Heart left ventricle (tissue), 13 donors: Measurements from ENCODE around the gene B4GAT1.

Source experiments
- CTCF ChIP-seq, 12 donors: fragments of 200-600 bp; sonication (generic) in 4 of 12; IDR thresholded peaks; one replicate each; pipeline versions ENCODE4 v1.5.0 to v1.8.0; 2018 to 2022; ENCODE audit warnings: antibody characterized with exemption in 12 of 12, mild to moderate bottlenecking in 5 of 12
- POLR2A ChIP-seq, 2 donors: fragments of 450-650 bp; IDR thresholded peaks; one replicate each; pipeline ENCODE4 v1.6.1; 2017; ENCODE audit warnings: antibody characterized with exemption in 2 of 2, mild to moderate bottlenecking in 2 of 2, moderate library complexity in 2 of 2
- donor health status: ischemic (EF 13 %, LVEDD 7.1; RV severe dilation, severe dysfunction).
- donor health status: DM: no; HTN: yes; CAD: no.
- donor health status: DM: no; HTN: no; CAD: no.
- donor health status: ischemic (EF 25% LVEDD 6.9; RV normal size, moderate dysfunction).
- donor health status: ischemic (EF 25% LVEDD 5.7; RV mildly dilated, moderate dysfunction).
- donor health status: ischemic (EF 35%, LVEDD 5.7; RV mildly dilated, moderate dysfunction).
- donor health status: nonischemic (EF 11% LVEDD 7.7; RV severe dilation, severe dysfunction).
- donor health status: DM: yes; HTN: yes; CAD: no.
- donor health status: PGD.
- donor health status: ischemic (EF 29% LVEDD 5.4; RV normal size, mild dysfunction).
- donor health status: nonischemic (EF 23%, LVEDD 6.1; RV moderate dilation, normal function).

- TF ChIP-seq CTCF (IDR thresholded peaks at IDR 0.05) (peak; percentile 92 to 98 (median 97)), POLR2A (IDR thresholded peaks at IDR 0.05) (no peak)
These were observed 18.9 kb downstream of the B4GAT1 start for GRCh38 chr11:66328302-66329144.
